H9 (cell line): ENCODE results near the gene ACR. TPM values are rescaled to one million over a fixed set of nuclear protein-coding genes. Genes with fewer than 3 reads are reported as not detected.

ENCODE experiments used
- DNase-seq: peaks from one replicate; pipeline ENCODE4 v3.0.0-alpha.2; 2017
- H2AFZ ChIP-seq: one replicate; pipeline ENCODE4 v1.6.1; 2013; ENCODE audit warnings: mild to moderate bottlenecking, low read length, control low read depth, moderate library complexity
- H2AK5ac ChIP-seq: 2 replicates; pipeline ENCODE4 v1.6.1; 2013; ENCODE audit warnings: low read length, control low read depth, mixed read lengths; ENCODE audit not compliant: insufficient read length
- H2BK120ac ChIP-seq: one replicate; pipeline ENCODE4 v1.6.1; 2013; ENCODE audit warnings: low read depth, mild to moderate bottlenecking, low read length, control low read depth, inconsistent platforms; ENCODE audit not compliant: poor library complexity, severe bottlenecking
- H2BK12ac ChIP-seq: 2 replicates; pipeline ENCODE4 v1.6.1; 2013; ENCODE audit warnings: low read length, control low read depth, mixed read lengths, low read depth; ENCODE audit not compliant: insufficient read length
- H2BK15ac ChIP-seq: 2 replicates; pipeline ENCODE4 v1.6.1; 2013; ENCODE audit warnings: low read depth, low read length, control low read depth
- H2BK20ac ChIP-seq: one replicate; pipeline ENCODE4 v1.6.1; 2013; ENCODE audit warnings: low read depth, mild to moderate bottlenecking, low read length, control low read depth, inconsistent platforms; ENCODE audit not compliant: poor library complexity, severe bottlenecking
- H2BK5ac ChIP-seq: 2 replicates; pipeline ENCODE4 v1.6.1; 2013; ENCODE audit warnings: low read length, control low read depth, mixed read lengths; ENCODE audit not compliant: insufficient read length
- H3K14ac ChIP-seq: 2 replicates; pipeline ENCODE4 v1.6.1; 2013; ENCODE audit warnings: low read length, control low read depth; ENCODE audit not compliant: insufficient read depth
- H3K18ac ChIP-seq: 2 replicates; pipeline ENCODE4 v1.6.1; 2013; ENCODE audit warnings: low read depth, mild to moderate bottlenecking, mixed read lengths, low read length, control low read depth; ENCODE audit not compliant: insufficient read length
- H3K23ac ChIP-seq: 2 replicates; pipeline ENCODE4 v1.6.1; 2013; ENCODE audit warnings: low read length, control low read depth, mixed read lengths, low read depth; ENCODE audit not compliant: insufficient read length
- H3K23me2 ChIP-seq: 2 replicates; pipeline ENCODE4 v1.6.1; 2013; ENCODE audit warnings: low read depth, mild to moderate bottlenecking, mixed read lengths, low read length, control low read depth; ENCODE audit not compliant: insufficient read length, poor library complexity, severe bottlenecking
- H3K27ac ChIP-seq: 2 replicates; pipeline ENCODE4 v1.5.1; 2013; ENCODE audit warnings: low read length, control low read depth, mixed read lengths, low read depth; ENCODE audit not compliant: insufficient read length
- H3K27me3 ChIP-seq: 2 replicates; pipeline ENCODE4 v1.6.1; 2013; ENCODE audit warnings: low read length, control low read depth, inconsistent platforms; ENCODE audit not compliant: insufficient read depth
- H3K4ac ChIP-seq: 2 replicates; pipeline ENCODE4 v1.6.1; 2013; ENCODE audit warnings: low read depth, mild to moderate bottlenecking, control low read depth, inconsistent platforms, low read length, moderate library complexity
- H3K4me1 ChIP-seq: 2 replicates; pipeline ENCODE4 v1.6.1; 2013; ENCODE audit warnings: low read length, control low read depth, inconsistent platforms; ENCODE audit not compliant: insufficient read depth
- H3K4me2 ChIP-seq: 2 replicates; pipeline ENCODE4 v1.6.1; 2013; ENCODE audit warnings: low read length, control low read depth, mixed read lengths; ENCODE audit not compliant: insufficient read length, insufficient read depth
- H3K56ac ChIP-seq: 2 replicates; pipeline ENCODE4 v1.6.1; 2013; ENCODE audit warnings: low read depth, mild to moderate bottlenecking, mixed read lengths, low read length, control low read depth; ENCODE audit not compliant: insufficient read length
- H3K79me1 ChIP-seq: 2 replicates; pipeline ENCODE4 v1.6.1; 2013; ENCODE audit warnings: low read depth, mild to moderate bottlenecking, moderate library complexity, low read length, control low read depth, inconsistent platforms; ENCODE audit not compliant: insufficient read depth, poor library complexity, severe bottlenecking
- H3K79me2 ChIP-seq: 2 replicates; pipeline ENCODE4 v1.6.1; 2013; ENCODE audit warnings: low read length, control low read depth, inconsistent platforms; ENCODE audit not compliant: insufficient read depth
- H3K9ac ChIP-seq: 2 replicates; pipeline ENCODE4 v1.6.1; 2013; ENCODE audit warnings: low read length, control low read depth, mixed read lengths; ENCODE audit not compliant: insufficient read length; ENCODE audit errors: extremely low read depth
- H3K9me3 ChIP-seq: one replicate; pipeline ENCODE4 v1.6.1; 2013; ENCODE audit warnings: low read depth, low read length, inconsistent platforms; ENCODE audit not compliant: control insufficient read depth
- H3T11ph ChIP-seq: one replicate; pipeline ENCODE4 v1.6.1; 2013; ENCODE audit warnings: mild to moderate bottlenecking, low read length, control low read depth, inconsistent platforms
- H4K20me1 ChIP-seq: one replicate; pipeline ENCODE4 v1.6.1; 2013; ENCODE audit not compliant: control insufficient read depth, insufficient read length, insufficient read depth
- H4K5ac ChIP-seq: 2 replicates; pipeline ENCODE4 v1.6.1; 2013; ENCODE audit warnings: low read depth, mild to moderate bottlenecking, mixed read lengths, low read length, control low read depth; ENCODE audit not compliant: insufficient read length
- H4K8ac ChIP-seq: replicated peaks from 2 replicates; pipeline ENCODE4 v1.6.1; 2013; ENCODE audit warnings: low read length, control low read depth, mixed read lengths, low read depth; ENCODE audit not compliant: insufficient read length
- H4K91ac ChIP-seq: 2 replicates; pipeline ENCODE4 v1.6.1; 2013; ENCODE audit warnings: low read depth, mild to moderate bottlenecking, moderate library complexity, mixed read lengths, low read length, control low read depth; ENCODE audit not compliant: insufficient read length
- H3K27ac Mint-ChIP-seq, 3 experiments: 2 replicates in 2 of 3; 3 replicates in 1 of 3; pipeline ENCODE4 v1.8.0; 2020 to 2021; ENCODE audit warnings: mixed read lengths in 3 of 3, mild to moderate bottlenecking in 1 of 3, moderate library complexity in 1 of 3
- H3K27me3 Mint-ChIP-seq: 2 replicates; pipeline ENCODE4 v1.8.0; 2021; ENCODE audit warnings: low read depth, mild to moderate bottlenecking, moderate library complexity, mixed read lengths
- H3K36me3 Mint-ChIP-seq, 3 experiments: 2 replicates in 2 of 3; 3 replicates in 1 of 3; pipeline ENCODE4 v1.8.0; 2020 to 2021; ENCODE audit warnings: low read depth in 3 of 3, mixed read lengths in 3 of 3; ENCODE audit not compliant: insufficient read depth in 1 of 3
- H3K4me1 Mint-ChIP-seq, 2 experiments: 2 replicates each; pipeline ENCODE4 v1.8.0; 2020; ENCODE audit warnings: mixed read lengths in 2 of 2
- H3K4me3 Mint-ChIP-seq, 2 experiments: 2 replicates in 1 of 2; 3 replicates in 1 of 2; pipeline ENCODE4 v1.8.0; 2020 to 2021; ENCODE audit warnings: mild to moderate bottlenecking in 2 of 2, mixed read lengths in 2 of 2, moderate library complexity in 1 of 2
- H3K9me3 Mint-ChIP-seq, 2 experiments: 2 replicates in 1 of 2; 3 replicates in 1 of 2; pipeline ENCODE4 v1.8.0; 2020; ENCODE audit warnings: mild to moderate bottlenecking in 2 of 2, mixed read lengths in 2 of 2, moderate library complexity in 1 of 2
- CTCF ChIP-seq: fragments of 200-600 bp; sonication (generic); conservative IDR thresholded peaks from 3 replicates; pipeline ENCODE4 v1.8.0; 2021; ENCODE audit warnings: antibody characterized with exemption, mild to moderate bottlenecking
- WGBS: extraction: QIAGEN DNeasy Blood & Tissue Kit; methylation state at CpG from one replicate; pipeline ENCODE4 v1.1.7; 2013; ENCODE audit warnings: missing lambda C conversion rate, low lambda C conversion rate, mixed read lengths; ENCODE audit not compliant: insufficient read length; ENCODE audit errors: extremely low coverage; 5-methylcytosine and 5-hydroxymethylcytosine counted together
- total RNA-seq: library from RNA; stranded (reverse); gene quantifications from 2 replicates; pipeline ENCODE4 v1.2.1, GENCODE V29; 2021

Gene ACR
- total RNA-seq, 1 experiment from 2014 or later, result 0.35 TPM

DNA sequence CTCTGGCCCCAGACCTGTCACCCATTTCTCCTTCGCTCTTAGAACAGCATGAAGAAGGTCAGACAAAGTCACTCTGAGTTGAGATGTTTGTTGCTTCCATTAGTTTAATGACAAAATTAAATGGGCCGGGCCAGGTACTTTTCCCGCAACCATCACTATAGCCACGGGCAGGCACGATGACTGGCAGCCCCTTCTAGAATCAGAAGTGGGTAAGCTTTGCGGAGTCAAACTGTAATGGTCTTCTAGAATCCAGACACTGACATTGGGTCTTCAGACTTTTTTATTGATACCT, 2.3 kb upstream of the ACR start:
- H3K27me3 ChIP-seq, result peaks cover 14% of the 10 kb centered on the region
- no peaks in the 10 kb centered on the region for H3K36me3 Mint-ChIP-seq

More for the DNA sequence above, 2.3 kb upstream of the ACR start:
- no peak overlapping the region for H3K27ac Mint-ChIP-seq
- TF ChIP-seq CTCF, result no peak
- peaks cover 0 to 10% of the 10 kb centered on the region in 2 experiments; a peak in 3 of 4 replicates for H3K4me1 Mint-ChIP-seq
- Histone ChIP-seq H2AK5ac (no peak overlapping the region), H2BK20ac (no peak overlapping the region), H4K91ac (no peak overlapping the region), H3K4me1 (no peaks in the 10 kb centered on the region), H4K5ac (no peak overlapping the region), H3K79me1 (no peaks in the 10 kb centered on the region), H3K27ac (no peak overlapping the region), H2BK12ac (no peak overlapping the region), H3K56ac (no peak overlapping the region), H3K18ac (no peak overlapping the region), H3K9ac (no peak overlapping the region), H3K14ac (no peak overlapping the region; the same call in 1 of the 2 replicates), H3K9me3 (no peaks in the 10 kb centered on the region), H3K79me2 (no peaks in the 10 kb centered on the region), H3T11ph (no peak overlapping the region), H2AFZ (no peak overlapping the region), H2BK120ac (no peak overlapping the region), H3K4ac (no peak overlapping the region), H2BK5ac (no peak overlapping the region), H2BK15ac (no peak overlapping the region), H4K20me1 (no peaks in the 10 kb centered on the region), H3K4me2 (no peak overlapping the region), H3K23ac (no peak overlapping the region), H4K8ac (no peak overlapping the region), H3K23me2 (no peaks in the 10 kb centered on the region)
- H3K9me3 Mint-ChIP-seq, result no peaks in the 10 kb centered on the region
- DNase-seq, result no peak
- WGBS, result no CpG with 5 or more reads among the region's 6 CpGs
- H3K4me3 Mint-ChIP-seq, result no peak overlapping the region
- peaks cover 80% of the 10 kb centered on the region for H3K27me3 Mint-ChIP-seq
